ENCODE data around the gene GBF1. TPM values are rescaled to one million over a fixed set of nuclear protein-coding genes. Genes with fewer than 3 reads are reported as not detected.

Gene GBF1
- total RNA-seq, 1 donor from 2014 or later = 71.6 TPM

DNA sequence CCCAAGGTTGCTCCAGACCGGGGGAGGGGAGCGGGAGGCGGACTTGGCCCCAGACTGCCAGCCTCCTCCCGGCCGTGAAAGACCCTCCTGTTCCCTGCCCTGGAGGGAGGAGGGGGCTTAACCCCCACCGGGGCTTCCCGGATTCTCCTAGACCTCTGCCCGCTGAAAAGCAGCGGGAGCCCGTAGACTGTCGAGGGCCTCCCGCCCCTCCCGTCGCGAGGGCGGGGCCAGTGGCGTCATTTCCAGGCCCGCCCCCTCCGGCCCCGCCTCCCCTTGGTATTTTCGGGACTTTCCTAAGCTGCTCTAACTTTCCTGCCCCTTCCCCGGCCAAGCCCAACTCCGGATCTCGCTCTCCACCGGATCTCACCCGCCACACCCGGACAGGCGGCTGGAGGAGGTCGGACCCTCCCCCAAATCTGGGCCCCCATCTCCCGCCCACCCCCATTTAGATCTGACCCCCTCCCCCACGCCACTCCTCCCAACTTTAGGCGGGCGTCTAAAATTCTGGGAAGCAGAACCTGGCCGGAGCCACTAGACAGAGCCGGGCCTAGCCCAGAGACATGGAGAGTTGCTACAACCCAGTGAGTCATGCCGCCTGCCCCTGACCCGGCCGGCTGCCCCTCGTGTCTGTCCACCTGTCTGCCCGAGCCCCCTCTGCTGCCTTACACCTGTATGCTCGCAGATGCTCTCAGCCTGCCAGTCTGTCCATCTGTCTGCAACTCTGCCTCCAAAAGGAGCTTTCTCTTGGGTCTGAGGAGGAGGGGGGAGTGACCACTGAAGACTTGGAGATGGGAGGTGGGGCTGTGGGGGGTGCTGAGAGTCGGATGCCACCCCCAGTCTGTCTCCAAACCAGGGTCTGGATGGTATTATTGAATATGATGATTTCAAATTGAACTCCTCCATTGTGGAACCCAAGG is 150.3 kb downstream of the GBF1 start, which contains the start of gene NFKB2:
Gene NFKB2, plus strand, starts transcription at position 306 of the 917 bp plus-strand sequence. Its CDS starts 255 bp downstream, at position 561.
- H3K4me1 Mint-ChIP-seq (ENCODE audit: low read depth, unreplicated experiment) = peaks cover 14% of the 10 kb centered on the region
- peak within 1 kb of the TSS; percentile 20 for H3K27ac Mint-ChIP-seq (ENCODE audit: unreplicated experiment)

DNA sequence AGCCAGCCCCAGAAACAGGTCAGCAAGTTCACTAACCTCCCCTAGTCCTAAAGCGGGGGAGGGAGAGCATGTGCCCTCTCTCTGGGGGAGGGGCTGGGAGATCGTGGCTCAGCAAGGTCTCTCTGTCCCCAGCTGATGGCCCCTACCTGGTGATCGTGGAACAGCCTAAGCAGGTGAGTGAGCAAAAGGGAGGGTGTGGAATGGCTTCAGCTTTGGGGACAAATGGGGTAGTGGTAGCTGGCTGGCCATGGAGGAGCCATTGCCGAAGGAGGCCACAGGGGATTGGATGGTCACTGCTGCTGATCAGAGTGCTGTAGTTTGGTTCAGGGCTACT is 151.0 kb downstream of the GBF1 start:
- peaks cover 8% of the 10 kb centered on the region for H3K4me1 Mint-ChIP-seq (ENCODE audit: low read depth, unreplicated experiment)
- DNase-seq = no peak
- TF ChIP-seq, protein P1, sequence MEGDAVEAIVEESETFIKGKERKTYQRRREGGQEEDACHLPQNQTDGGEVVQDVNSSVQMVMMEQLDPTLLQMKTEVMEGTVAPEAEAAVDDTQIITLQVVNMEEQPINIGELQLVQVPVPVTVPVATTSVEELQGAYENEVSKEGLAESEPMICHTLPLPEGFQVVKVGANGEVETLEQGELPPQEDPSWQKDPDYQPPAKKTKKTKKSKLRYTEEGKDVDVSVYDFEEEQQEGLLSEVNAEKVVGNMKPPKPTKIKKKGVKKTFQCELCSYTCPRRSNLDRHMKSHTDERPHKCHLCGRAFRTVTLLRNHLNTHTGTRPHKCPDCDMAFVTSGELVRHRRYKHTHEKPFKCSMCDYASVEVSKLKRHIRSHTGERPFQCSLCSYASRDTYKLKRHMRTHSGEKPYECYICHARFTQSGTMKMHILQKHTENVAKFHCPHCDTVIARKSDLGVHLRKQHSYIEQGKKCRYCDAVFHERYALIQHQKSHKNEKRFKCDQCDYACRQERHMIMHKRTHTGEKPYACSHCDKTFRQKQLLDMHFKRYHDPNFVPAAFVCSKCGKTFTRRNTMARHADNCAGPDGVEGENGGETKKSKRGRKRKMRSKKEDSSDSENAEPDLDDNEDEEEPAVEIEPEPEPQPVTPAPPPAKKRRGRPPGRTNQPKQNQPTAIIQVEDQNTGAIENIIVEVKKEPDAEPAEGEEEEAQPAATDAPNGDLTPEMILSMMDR (IDR thresholded peaks at IDR 0.05; ENCODE audit: partially characterized antibody, unreplicated experiment) = no peak
- H3K9me3 Mint-ChIP-seq (ENCODE audit: unreplicated experiment) = peaks cover 4% of the 10 kb centered on the region
- peaks cover 13% of the 10 kb centered on the region for H3K27me3 Mint-ChIP-seq (ENCODE audit: unreplicated experiment)
- no peaks in the 10 kb centered on the region for H3K36me3 Mint-ChIP-seq (ENCODE audit: unreplicated experiment)
- H3K4me3 Mint-ChIP-seq (ENCODE audit: unreplicated experiment) = peak overlapping the region; percentile 74
- peak overlapping the region; percentile 20 for H3K27ac Mint-ChIP-seq (ENCODE audit: unreplicated experiment)

More for the DNA sequence above, 150.3 kb downstream of the GBF1 start, which contains the start of gene NFKB2:
- peaks cover 13% of the 10 kb centered on the region for H3K27me3 Mint-ChIP-seq (ENCODE audit: unreplicated experiment)
- H3K4me3 Mint-ChIP-seq (ENCODE audit: unreplicated experiment) = peak within 1 kb of the TSS; percentile 91
- no peaks in the 10 kb centered on the region for H3K36me3 Mint-ChIP-seq (ENCODE audit: unreplicated experiment)
- TF ChIP-seq, protein P1 (IDR thresholded peaks at IDR 0.05; ENCODE audit: partially characterized antibody, unreplicated experiment) = no peak
- peak; percentile 90 for DNase-seq
- H3K9me3 Mint-ChIP-seq (ENCODE audit: unreplicated experiment) = peaks cover 4% of the 10 kb centered on the region

DNA sequence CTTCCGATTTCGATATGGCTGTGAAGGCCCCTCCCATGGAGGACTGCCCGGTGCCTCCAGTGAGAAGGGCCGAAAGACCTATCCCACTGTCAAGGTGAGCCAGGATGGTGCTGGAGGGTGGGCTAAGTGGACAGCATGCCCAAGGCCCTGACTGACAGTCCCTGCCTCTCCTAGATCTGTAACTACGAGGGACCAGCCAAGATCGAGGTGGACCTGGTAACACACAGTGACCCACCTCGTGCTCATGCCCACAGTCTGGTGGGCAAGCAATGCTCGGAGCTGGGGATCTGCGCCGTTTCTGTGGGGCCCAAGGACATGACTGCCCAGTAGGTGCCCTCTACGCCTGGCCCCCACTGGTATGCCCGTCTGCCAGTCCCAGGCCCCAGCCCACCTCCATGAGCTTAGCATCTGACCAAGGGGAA is 151.4 kb downstream of the GBF1 start:
- Mint-ChIP-seq H3K9me3 (ENCODE audit: unreplicated experiment) (peaks cover 4% of the 10 kb centered on the region), H3K36me3 (ENCODE audit: unreplicated experiment) (no peaks in the 10 kb centered on the region), H3K27ac (ENCODE audit: unreplicated experiment) (no peak overlapping the region), H3K4me1 (ENCODE audit: low read depth, unreplicated experiment) (peaks cover 8% of the 10 kb centered on the region), H3K4me3 (ENCODE audit: unreplicated experiment) (peak overlapping the region; percentile 74), H3K27me3 (ENCODE audit: unreplicated experiment) (peaks cover 13% of the 10 kb centered on the region)
- DNase-seq = no peak
- TF ChIP-seq, protein P1 (IDR thresholded peaks at IDR 0.05; ENCODE audit: partially characterized antibody, unreplicated experiment) = no peak

DNA sequence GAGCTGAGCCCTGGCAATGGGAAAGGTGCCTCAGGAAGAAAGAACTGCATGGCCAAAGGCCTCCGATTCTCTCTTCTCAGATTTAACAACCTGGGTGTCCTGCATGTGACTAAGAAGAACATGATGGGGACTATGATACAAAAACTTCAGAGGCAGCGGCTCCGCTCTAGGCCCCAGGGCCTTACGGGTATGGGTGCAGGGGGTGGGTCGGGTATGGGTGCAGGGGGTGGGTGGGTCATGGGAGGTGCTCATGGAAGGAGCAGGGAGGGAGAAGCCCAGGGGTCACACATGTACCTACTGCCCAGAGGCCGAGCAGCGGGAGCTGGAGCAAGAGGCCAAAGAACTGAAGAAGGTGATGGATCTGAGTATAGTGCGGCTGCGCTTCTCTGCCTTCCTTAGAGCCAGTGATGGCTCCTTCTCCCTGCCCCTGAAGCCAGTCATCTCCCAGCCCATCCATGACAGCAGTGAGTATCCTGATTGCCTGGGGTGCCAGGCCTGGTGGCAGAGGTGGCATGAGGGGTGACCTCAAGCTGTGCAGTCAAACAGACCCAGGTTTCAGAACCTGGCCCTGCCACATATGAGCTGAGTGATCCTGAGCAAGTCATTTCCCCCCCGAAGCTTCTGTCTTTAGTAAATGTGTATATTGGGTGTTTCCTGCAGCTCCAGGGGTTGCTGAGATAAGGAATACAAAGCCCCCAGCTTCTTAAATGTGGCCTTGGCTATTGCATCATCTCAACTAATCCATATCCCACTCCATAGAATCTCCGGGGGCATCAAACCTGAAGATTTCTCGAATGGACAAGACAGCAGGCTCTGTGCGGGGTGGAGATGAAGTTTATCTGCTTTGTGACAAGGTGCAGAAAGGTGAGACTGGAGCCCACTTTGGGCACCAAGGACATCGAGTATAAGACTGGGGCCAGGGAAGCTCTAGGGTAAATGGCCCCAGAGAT is 152.2 kb downstream of the GBF1 start:
- H3K27ac Mint-ChIP-seq (ENCODE audit: unreplicated experiment) = no peak overlapping the region

More for the DNA sequence above, 152.2 kb downstream of the GBF1 start:
- TF ChIP-seq, protein P1 (IDR thresholded peaks at IDR 0.05; ENCODE audit: partially characterized antibody, unreplicated experiment) = no peak
- no peaks in the 10 kb centered on the region for H3K36me3 Mint-ChIP-seq (ENCODE audit: unreplicated experiment)
- H3K4me1 Mint-ChIP-seq (ENCODE audit: low read depth, unreplicated experiment) = peaks cover 4% of the 10 kb centered on the region
- no peak for DNase-seq
- peaks cover 4% of the 10 kb centered on the region for H3K9me3 Mint-ChIP-seq (ENCODE audit: unreplicated experiment)
- no peak overlapping the region for H3K4me3 Mint-ChIP-seq (ENCODE audit: unreplicated experiment)
- peaks cover 13% of the 10 kb centered on the region for H3K27me3 Mint-ChIP-seq (ENCODE audit: unreplicated experiment)

Measured in glutamatergic neuron (in vitro differentiated cells).